HepG2 (cell line): Measurements from ENCODE around the gene ENO2. TPM values are rescaled to one million over a fixed set of nuclear protein-coding genes. Genes with fewer than 3 reads are reported as not detected.

Experiments
- GATAD1 ChIP-seq: IDR thresholded peaks from 2 replicates; pipeline ENCODE4 v1.6.1; 2016; ENCODE audit warnings: missing genetic modification reagents, missing compliant biosample characterization
- GLI4 ChIP-seq: sonication (generic); formaldehyde crosslinking; IDR thresholded peaks from 2 replicates; pipeline ENCODE4 v1.5.1; 2020; ENCODE audit warnings: missing genetic modification reagents, mild to moderate bottlenecking, moderate library complexity, borderline replicate concordance
- GMEB2 ChIP-seq: IDR thresholded peaks from 2 replicates; pipeline ENCODE4 v1.6.1; 2016; ENCODE audit warnings: missing biosample characterization, missing genetic modification reagents, low read depth
- KDM3A ChIP-seq: IDR thresholded peaks from 2 replicates; pipeline ENCODE4 v1.6.1; 2018; ENCODE audit warnings: low read depth, missing compliant biosample characterization
- KLF15 ChIP-seq: sonication (generic); formaldehyde crosslinking; IDR thresholded peaks from 2 replicates; pipeline ENCODE4 v1.8.1; 2023; ENCODE audit warnings: borderline replicate concordance, mild to moderate bottlenecking, inconsistent platforms, missing genetic modification reagents, mixed read lengths
- MYNN ChIP-seq: sonication (generic); formaldehyde crosslinking; IDR thresholded peaks from 2 replicates; pipeline ENCODE4 v1.4.0; 2020; ENCODE audit warnings: mild to moderate bottlenecking, low read depth, missing genetic modification reagents
- NFE2L1 ChIP-seq: sonication (generic); formaldehyde crosslinking; IDR thresholded peaks from 2 replicates; pipeline ENCODE4 v1.4.0; 2020; ENCODE audit warnings: missing genetic modification reagents, mild to moderate bottlenecking, borderline replicate concordance
- RBM39 ChIP-seq: fragments of 200-400 bp; formaldehyde crosslinking; IDR thresholded peaks from one replicate; pipeline ENCODE4 v1.6.1; 2018; ENCODE audit warnings: antibody characterized with exemption, mild to moderate bottlenecking, low read depth, low read length; ENCODE audit not compliant: poor library complexity, severe bottlenecking
- RERE ChIP-seq: IDR thresholded peaks from 2 replicates; pipeline ENCODE4 v1.6.1; 2016; ENCODE audit warnings: low read depth, missing genetic modification reagents, missing compliant biosample characterization
- SOX5 ChIP-seq: IDR thresholded peaks from 2 replicates; pipeline ENCODE4 v1.6.1; 2016; ENCODE audit warnings: borderline replicate concordance
- TFE3 ChIP-seq: IDR thresholded peaks from 2 replicates; pipeline ENCODE4 v1.6.1; 2016
- U2AF1 ChIP-seq: fragments of 200-400 bp; formaldehyde crosslinking; optimal IDR thresholded peaks from 2 replicates; pipeline ENCODE3; 2017; ENCODE audit warnings: mild to moderate bottlenecking, low read depth, low read length
- ZBTB7A ChIP-seq: sonication (generic); formaldehyde crosslinking; IDR thresholded peaks from 2 replicates; pipeline ENCODE4 v1.8.0; 2022; ENCODE audit warnings: mild to moderate bottlenecking, missing genetic modification reagents
- ZFP91 ChIP-seq: sonication (generic); formaldehyde crosslinking; IDR thresholded peaks from 2 replicates; pipeline ENCODE4 v1.9.0; 2022; ENCODE audit warnings: missing genetic modification reagents, mild to moderate bottlenecking, borderline replicate concordance
- ZMYM3 ChIP-seq: sonication (generic); formaldehyde crosslinking; IDR thresholded peaks from 2 replicates; pipeline ENCODE4 v1.5.1; 2020; ENCODE audit warnings: mild to moderate bottlenecking, missing genetic modification reagents
- ZNF788 ChIP-seq: sonication (generic); formaldehyde crosslinking; IDR thresholded peaks from 2 replicates; pipeline ENCODE4 v1.5.0; 2020; ENCODE audit warnings: mild to moderate bottlenecking, missing genetic modification reagents, borderline replicate concordance
- ZSCAN9 ChIP-seq: IDR thresholded peaks from 2 replicates; pipeline ENCODE4 v1.6.1; 2016; ENCODE audit warnings: borderline replicate concordance
- polyA plus RNA-seq, 8 experiments: library from polyadenylated mRNA; depleted of rRNA in 3 of 8; stranded (reverse) in 7 of 8; unstranded in 1 of 8; fragments of >200 nt; fragmentation: Illumina TruSeq in 4 of 8; extraction: Trizol in 4 of 8; gene quantifications; 2 replicates each; pipeline versions ENCODE4 v1.2.1 to v1.2.3, GENCODE V29; 2011 to 2016; ENCODE audit warnings: low read depth in 4 of 8, missing spikeins in 1 of 8, mixed read lengths in 1 of 8; ENCODE audit not compliant: insufficient read depth in 1 of 8
- total RNA-seq, 5 experiments: library from RNA; depleted of rRNA; stranded (reverse); fragments of >200 nt; fragmentation: Illumina TruSeq; extraction: Trizol; gene quantifications; 2 replicates each; pipeline ENCODE4 v1.2.3, GENCODE V29; 2016; ENCODE audit warnings: low read depth in 1 of 5

Gene ENO2
- total and polyA plus RNA-seq, 2 of the 13 experiments (the other 11 are each of a cell fraction or from before 2014, with no cell fraction given) = 19.3 to 136 TPM

- TF ChIP-seq ZFP91 (peak; percentile 89), NFE2L1 (CRISPR knock-in tag) (no peak), TFE3 (CRISPR knock-in tag) (peak; percentile 12; the same call in 1 of the 2 replicates), ZMYM3 (CRISPR knock-in tag) (peak; percentile 55), MYNN (0 out of 2 replicates have a peak, but pooled peaks have one; percentile 19), ZBTB7A (CRISPR knock-in tag) (peak; percentile 21; the same call in 1 of the 2 replicates), SOX5 (CRISPR knock-in tag) (peak; percentile 36; the same call in 1 of the 2 replicates), KLF15 (0 out of 2 replicates have a peak, but pooled peaks have one; percentile 1), GATAD1 (CRISPR knock-in tag) (peak; percentile 54; the same call in 1 of the 2 replicates), GLI4 (CRISPR knock-in tag) (peak; percentile 63; the same call in 1 of the 2 replicates), GMEB2 (no peak; the same call in 1 of the 2 replicates), RBM39 (peak; percentile 61), KDM3A (CRISPR knock-in tag) (peak; percentile 33; the same call in 1 of the 2 replicates), U2AF1 (peak; percentile 56), RERE (CRISPR knock-in tag) (0 out of 2 replicates have a peak, but pooled peaks have one; percentile 35), ZNF788 (CRISPR knock-in tag) (peak; percentile 26; the same call in 1 of the 2 replicates), ZSCAN9 (CRISPR knock-in tag) (no peak; the same call in 1 of the 2 replicates)
Measured at GRCh38 chr12:6873094-6874014, 41.0 kb upstream of the ENO2 start, which contains the start of gene SPSB2 (continued).
